GM23248 (cell line): Measurements from ENCODE around the gene C19orf12. TPM values are rescaled to one million over a fixed set of nuclear protein-coding genes. Genes with fewer than 3 reads are reported as not detected.

Source experiments
- DNase-seq: peaks from one replicate; pipeline ENCODE4 v3.0.0-alpha.2; 2015
- H2AFZ ChIP-seq: fragments of 200-600 bp; sonication (generic); 2 replicates; pipeline ENCODE4 v1.6.1; 2016; ENCODE audit warnings: antibody characterized with exemption
- H3F3A ChIP-seq: fragments of 200-600 bp; sonication (generic); 2 replicates; pipeline ENCODE4 v1.6.1; 2016; ENCODE audit warnings: mild to moderate bottlenecking, antibody characterized with exemption, mixed run types; ENCODE audit not compliant: insufficient read depth
- H3K27ac ChIP-seq: fragments of 200-600 bp; sonication (generic); 2 replicates; pipeline ENCODE4 v1.5.1; 2016; ENCODE audit warnings: mild to moderate bottlenecking
- H3K27me3 ChIP-seq: fragments of 200-600 bp; sonication (generic); replicated peaks from 2 replicates; pipeline ENCODE4 v1.6.1; 2016; ENCODE audit warnings: mild to moderate bottlenecking; ENCODE audit not compliant: insufficient read depth
- H3K36me3 ChIP-seq: fragments of 200-600 bp; sonication (generic); 2 replicates; pipeline ENCODE4 v1.6.1; 2016; ENCODE audit warnings: low read depth, mild to moderate bottlenecking
- H3K4me1 ChIP-seq: fragments of 200-600 bp; sonication (generic); 2 replicates; pipeline ENCODE4 v1.6.1; 2016; ENCODE audit warnings: mild to moderate bottlenecking; ENCODE audit not compliant: insufficient read depth
- H3K4me2 ChIP-seq: fragments of 200-600 bp; sonication (generic); one replicate; pipeline ENCODE4 v1.6.1; 2016; ENCODE audit warnings: mild to moderate bottlenecking; ENCODE audit not compliant: unreplicated experiment
- H3K4me3 ChIP-seq: fragments of 200-600 bp; sonication (generic); 2 replicates; pipeline ENCODE4 v1.5.1; 2016; ENCODE audit warnings: mild to moderate bottlenecking
- H3K79me2 ChIP-seq: fragments of 200-600 bp; sonication (generic); 2 replicates; pipeline ENCODE4 v1.6.1; 2016; ENCODE audit warnings: mild to moderate bottlenecking; ENCODE audit not compliant: insufficient read depth
- H3K9ac ChIP-seq: fragments of 200-600 bp; sonication (generic); 2 replicates; pipeline ENCODE4 v1.6.1; 2016; ENCODE audit warnings: mild to moderate bottlenecking
- H3K9me2 ChIP-seq: fragments of 200-600 bp; sonication (generic); 2 replicates; pipeline ENCODE4 v1.6.1; 2016; ENCODE audit warnings: mixed run types, mild to moderate bottlenecking, moderate library complexity; ENCODE audit not compliant: insufficient read depth
- H3K9me3 ChIP-seq: fragments of 200-600 bp; sonication (generic); one replicate; pipeline ENCODE4 v1.6.1; 2017; ENCODE audit warnings: low read depth
- H4K20me1 ChIP-seq: fragments of 200-600 bp; sonication (generic); 2 replicates; pipeline ENCODE4 v1.6.0; 2016; ENCODE audit not compliant: insufficient read depth
- EZH2 ChIP-seq: fragments of 200-600 bp; sonication (generic); IDR thresholded peaks from 2 replicates; pipeline ENCODE4 v1.6.1; 2018; ENCODE audit warnings: antibody characterized with exemption, mild to moderate bottlenecking; ENCODE audit not compliant: insufficient read depth, poor library complexity, severe bottlenecking
- EZH2phosphoT487 ChIP-seq: fragments of 200-600 bp; sonication (generic); IDR thresholded peaks from 2 replicates; pipeline ENCODE4 v1.6.1; 2018; ENCODE audit warnings: antibody characterized with exemption, moderate library complexity, mild to moderate bottlenecking, low read depth; ENCODE audit not compliant: insufficient read depth
- WGBS, 2 experiments: methylation state at CpG; one replicate each; pipeline ENCODE4 v1.1.6; 2015 to 2017; ENCODE audit warnings: low lambda C conversion rate in 2 of 2, low coverage in 1 of 2; ENCODE audit errors: missing lambda C conversion rate in 2 of 2; 5-methylcytosine and 5-hydroxymethylcytosine counted together
- in situ Hi-C: fragments of 300-500 bp; cut with MboI; formaldehyde crosslinking; loops from 2 replicates; pipeline ENCODE4 v1.15.0; 2020
- polyA plus RNA-seq: library from polyadenylated mRNA; unstranded; fragments of >200 nt; fragmentation: Nextera tagmentation; extraction: Ambion mirVana; gene quantifications from 2 replicates; pipeline ENCODE4 v1.2.1, GENCODE V29; 2016
- total RNA-seq: library from RNA; depleted of rRNA; stranded (reverse); fragments of >200 nt; shearing (Covaris generic); gene quantifications from 2 replicates; pipeline ENCODE4 v1.2.3, GENCODE V29; 2014

Gene C19orf12
- total and polyA plus RNA-seq, 2 experiments from 2014 or later: 34.2 to 45.7 TPM

DNA sequence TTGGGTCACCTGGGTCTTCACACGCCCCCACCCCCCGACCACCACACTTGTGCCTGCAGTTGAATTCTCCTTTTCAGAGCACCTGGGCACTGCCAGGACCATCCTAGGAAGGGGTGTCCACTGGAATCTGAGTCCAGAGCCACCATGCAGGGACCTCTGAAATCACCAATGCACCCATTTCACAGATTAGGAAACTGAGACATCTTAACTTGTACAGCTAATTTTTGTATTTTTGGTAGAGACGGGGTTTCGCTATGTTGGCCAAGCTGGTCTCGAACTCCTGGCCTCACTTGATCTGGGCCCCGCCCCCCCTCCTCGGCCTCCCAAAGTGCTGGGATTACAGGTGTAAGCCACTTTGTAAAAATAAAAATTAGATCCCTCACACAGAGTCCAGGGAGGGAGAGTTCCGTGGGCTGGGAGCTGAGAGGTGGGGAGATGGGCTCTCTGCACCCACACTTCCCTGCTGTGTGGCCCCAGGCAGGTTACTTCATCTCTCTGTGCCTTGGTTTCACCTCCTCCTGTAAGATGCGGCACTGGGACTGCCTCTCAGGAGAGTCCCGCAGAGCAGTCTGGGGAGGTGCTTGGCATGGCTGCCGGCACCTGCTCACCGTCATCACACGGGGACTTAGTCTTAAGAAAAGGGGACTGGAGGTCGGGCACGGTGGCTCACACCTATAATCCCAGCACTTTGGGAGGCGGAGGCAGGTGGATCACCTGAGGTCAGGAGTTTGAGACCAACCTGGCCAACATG lies 45.9 kb upstream of the C19orf12 start:
- no peaks in the 10 kb centered on the region for H3K4me1 ChIP-seq
- TF ChIP-seq EZH2phosphoT487 (no peak), EZH2 (no peak)
- H3K9me3 ChIP-seq: no peaks in the 10 kb centered on the region
- H3K79me2 ChIP-seq: no peaks in the 10 kb centered on the region
- no peaks in the 10 kb centered on the region for H3K9me2 ChIP-seq
- H2AFZ ChIP-seq: peak overlapping the region; percentile 82; the same call in 1 of the 2 replicates
- H3K36me3 ChIP-seq: no peaks in the 10 kb centered on the region
- H3K27me3 ChIP-seq: peaks cover 13% of the 10 kb centered on the region; the same call in 1 of the 2 replicates
- in situ Hi-C loops: loop anchor here (25.0 kb wide), 2 partner anchors 101 to 901 kb away; no protein-coding TSS in a partner anchor
- H3K4me3 ChIP-seq: no peak overlapping the region
- DNase-seq: no peak
- no peak overlapping the region for H3K4me2 ChIP-seq
- H3K9ac ChIP-seq: no peak overlapping the region
- H3K27ac ChIP-seq: no peak overlapping the region
- WGBS, 2 experiments: 70 to 74% methylated on average over 15 to 16 of the region's 16 CpGs
- H4K20me1 ChIP-seq: no peaks in the 10 kb centered on the region
- no peaks in the 10 kb centered on the region for H3F3A ChIP-seq

DNA sequence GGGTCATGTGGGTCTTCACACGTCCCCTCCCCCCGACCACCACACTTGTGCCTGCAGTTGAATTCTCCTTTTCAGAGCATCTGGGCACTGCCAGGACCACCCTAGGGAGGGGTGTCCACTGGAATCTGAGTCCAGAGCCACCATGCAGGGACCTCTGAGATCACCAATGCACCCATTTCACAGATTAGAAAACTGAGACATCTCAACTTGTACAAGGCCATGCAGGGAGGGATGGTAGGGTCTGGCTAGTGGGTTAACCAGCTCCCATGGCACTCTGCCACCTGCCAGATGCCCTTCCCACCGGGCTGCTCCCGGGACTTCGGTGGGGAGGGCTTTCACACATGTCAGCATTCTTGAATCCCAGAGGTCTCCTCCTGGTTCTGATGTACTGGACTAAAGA lies 44.3 kb upstream of the C19orf12 start:
- Histone ChIP-seq H2AFZ (no peak overlapping the region), H3K9me2 (no peaks in the 10 kb centered on the region), H3K4me2 (no peak overlapping the region), H3K4me3 (no peak overlapping the region), H3K27ac (no peak overlapping the region), H3K79me2 (no peaks in the 10 kb centered on the region), H3K4me1 (no peaks in the 10 kb centered on the region), H4K20me1 (no peaks in the 10 kb centered on the region), H3F3A (no peaks in the 10 kb centered on the region), H3K27me3 (peaks cover 13% of the 10 kb centered on the region; the same call in 1 of the 2 replicates), H3K9ac (no peak overlapping the region), H3K9me3 (no peaks in the 10 kb centered on the region), H3K36me3 (no peaks in the 10 kb centered on the region)
- no peak for DNase-seq
- TF ChIP-seq EZH2phosphoT487 (no peak), EZH2 (no peak)
- 22 to 29% methylated on average over 5 of the region's 5 CpGs for WGBS, 2 experiments
- in situ Hi-C loops: loop anchor here (25.0 kb wide), 2 partner anchors 103 to 903 kb away; no protein-coding TSS in a partner anchor

- Histone ChIP-seq H3K4me3 (no peak overlapping the region), H4K20me1 (no peaks in the 10 kb centered on the region), H3F3A (no peaks in the 10 kb centered on the region), H2AFZ (no peak overlapping the region), H3K4me2 (no peak overlapping the region), H3K27ac (no peak overlapping the region), H3K9me3 (no peaks in the 10 kb centered on the region), H3K4me1 (no peaks in the 10 kb centered on the region), H3K9ac (no peak overlapping the region), H3K9me2 (no peaks in the 10 kb centered on the region), H3K36me3 (no peaks in the 10 kb centered on the region), H3K79me2 (no peaks in the 10 kb centered on the region), H3K27me3 (peaks cover 13% of the 10 kb centered on the region; the same call in 1 of the 2 replicates)
- DNase-seq: no peak
- WGBS, 2 experiments: 79 to 82% methylated on average over 7 of the region's 7 CpGs
- in situ Hi-C loops: loop anchor here (25.0 kb wide), 2 partner anchors 103 to 903 kb away; no protein-coding TSS in a partner anchor
- no peak for TF ChIP-seq EZH2
- no peak for TF ChIP-seq EZH2phosphoT487
Measured at GRCh38 chr19:29758863-29759262, 43.8 kb upstream of the C19orf12 start.

DNA sequence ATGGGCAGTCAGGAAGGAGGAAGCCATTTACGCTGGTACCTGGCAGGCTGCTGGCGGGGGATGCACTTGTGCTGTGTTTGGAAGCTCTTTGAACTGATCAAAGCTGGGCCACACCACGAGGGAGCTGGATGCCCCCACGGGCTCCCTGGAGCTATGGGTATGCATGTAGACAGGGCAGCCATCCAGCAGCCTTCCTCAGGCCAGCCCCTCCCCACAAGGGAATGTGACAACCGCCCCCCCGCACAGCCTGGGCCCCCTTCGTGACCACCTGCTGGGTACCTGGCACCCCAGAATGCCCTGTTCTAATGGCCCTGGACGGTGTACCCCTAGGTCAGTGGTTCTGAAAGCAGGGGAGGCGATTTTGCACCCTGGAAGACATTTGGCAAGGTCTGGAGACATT lies 42.5 kb upstream of the C19orf12 start:
- no peaks in the 10 kb centered on the region for H3K36me3 ChIP-seq
- in situ Hi-C loops: loop anchor here (25.0 kb wide), 2 partner anchors 105 to 905 kb away; no protein-coding TSS in a partner anchor

More for the DNA sequence above, 42.5 kb upstream of the C19orf12 start:
- Histone ChIP-seq H2AFZ (no peak overlapping the region), H3K9ac (no peak overlapping the region), H3F3A (no peaks in the 10 kb centered on the region), H4K20me1 (no peaks in the 10 kb centered on the region), H3K79me2 (no peaks in the 10 kb centered on the region), H3K9me3 (no peaks in the 10 kb centered on the region), H3K27me3 (peaks cover 4% of the 10 kb centered on the region; the same call in 1 of the 2 replicates), H3K9me2 (no peaks in the 10 kb centered on the region), H3K27ac (no peak overlapping the region), H3K4me1 (no peaks in the 10 kb centered on the region), H3K4me2 (no peak overlapping the region), H3K4me3 (no peak overlapping the region)
- no peak for DNase-seq
- WGBS, 2 experiments: 46 to 55% methylated on average over 9 of the region's 9 CpGs
- TF ChIP-seq EZH2phosphoT487 (no peak), EZH2 (no peak)
